GM19372 (cell line): ENCODE data around the gene BABAM2.

Source experiments
- ATAC-seq: cut with Tn5 transposase; IDR thresholded peaks from one replicate; pipeline ENCODE4 v1.9.1; 2021; ENCODE audit warnings: mild to moderate bottlenecking, low read depth, moderate library complexity; ENCODE audit not compliant: unreplicated experiment

Gene BABAM2

DNA sequence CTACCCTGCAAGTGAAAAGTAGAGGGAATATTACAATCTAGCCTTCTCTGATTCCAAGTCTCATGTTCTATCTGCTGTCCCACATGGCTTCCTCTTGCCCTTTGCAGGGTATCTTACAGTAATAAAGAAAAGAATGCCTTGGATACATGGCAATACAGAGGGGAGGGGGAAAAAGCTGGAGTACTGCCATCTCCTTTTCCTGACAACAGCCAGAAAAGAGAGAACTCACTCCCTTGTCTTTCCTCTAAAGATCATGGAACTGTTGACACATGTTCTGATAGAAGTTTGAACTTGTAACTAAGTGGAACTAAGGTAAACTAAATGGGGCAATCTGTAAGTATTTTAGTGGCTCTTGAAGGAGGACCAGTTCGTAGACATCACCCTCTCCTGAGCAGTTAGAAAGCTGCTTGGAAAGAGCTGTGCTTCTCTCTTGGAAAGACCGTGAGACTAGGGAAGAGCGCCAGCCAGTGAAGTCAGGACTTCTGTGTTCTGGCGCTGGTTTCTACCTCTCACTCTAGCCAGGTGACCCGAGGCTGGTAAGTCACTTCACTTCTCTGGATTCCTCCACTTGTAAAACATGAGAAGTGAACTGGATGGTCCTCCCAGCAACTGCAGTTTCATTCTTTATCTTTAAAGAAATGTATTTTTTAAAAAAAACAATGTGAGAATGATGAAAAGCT is 259.8 kb downstream of the BABAM2 start:
- ATAC-seq: no peak

DNA sequence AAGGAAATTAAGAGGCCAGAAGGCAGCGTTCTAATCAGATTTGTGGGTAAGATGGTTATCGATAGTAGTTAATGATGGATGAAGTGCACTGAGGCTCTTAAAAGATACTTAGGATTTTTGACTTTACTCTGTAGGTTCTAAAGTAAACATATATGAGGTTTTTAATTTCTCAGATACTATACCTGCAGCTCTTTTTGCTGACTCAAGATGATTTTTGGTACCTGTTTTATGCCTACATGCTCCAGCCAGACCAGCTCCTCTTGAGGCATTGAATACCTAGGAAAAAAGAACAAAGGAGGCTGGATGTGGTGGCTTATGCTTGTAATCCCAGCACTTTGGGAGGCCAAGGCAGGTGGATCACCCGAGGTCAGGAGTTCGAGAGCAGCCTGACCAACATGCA is 260.5 kb downstream of the BABAM2 start:
- no peak for ATAC-seq

DNA sequence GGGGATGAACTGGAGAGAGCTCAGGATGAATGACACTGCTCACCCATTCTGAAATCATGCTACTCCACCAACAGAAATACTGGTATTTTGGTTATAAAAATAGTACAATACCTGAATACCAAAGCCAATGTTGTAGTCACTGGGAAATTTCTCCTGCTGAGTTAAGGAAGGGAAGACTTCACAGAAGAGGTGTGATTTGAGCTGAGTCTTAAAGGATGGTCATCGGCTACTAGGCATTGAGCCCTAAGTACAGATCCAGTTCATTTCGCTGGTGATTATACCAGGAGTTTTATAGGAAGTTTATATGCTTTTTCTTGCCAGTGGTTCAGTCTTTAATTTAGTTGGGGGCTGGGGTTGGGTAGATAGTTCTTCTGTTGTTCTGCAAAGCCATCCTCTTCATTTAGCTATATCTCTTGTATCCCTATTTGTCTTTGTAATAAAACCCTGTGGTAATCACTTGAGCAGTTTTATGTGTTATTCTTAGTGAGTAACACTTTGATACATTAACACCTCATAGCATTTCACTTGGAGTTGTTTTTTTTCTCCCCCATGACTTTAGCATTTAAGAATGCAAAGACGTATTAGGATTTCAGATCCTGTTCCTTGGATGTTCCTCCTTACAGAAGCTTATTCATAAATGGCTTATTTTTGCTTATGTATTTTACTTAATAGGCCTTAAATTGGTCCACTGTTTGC is 262.2 kb downstream of the BABAM2 start:
- no peak for ATAC-seq

DNA sequence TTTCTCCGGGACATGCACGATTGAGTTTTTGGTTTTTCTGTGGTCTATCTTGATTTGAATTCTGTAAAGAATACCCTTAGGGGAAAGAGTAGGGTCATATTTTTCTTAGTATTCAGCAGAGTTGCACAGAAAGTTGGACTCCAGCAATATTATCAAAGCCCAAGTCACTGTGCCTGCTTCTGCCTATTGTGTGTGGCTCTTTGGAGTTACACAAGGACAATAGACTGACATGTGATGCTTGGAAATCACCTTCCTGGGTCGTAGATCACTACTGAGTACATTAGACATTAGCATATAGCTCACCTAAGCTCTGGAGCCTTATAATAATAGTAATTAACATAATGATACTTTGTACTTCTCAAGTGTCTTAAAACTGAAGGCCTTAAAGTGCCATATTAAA is 263.3 kb downstream of the BABAM2 start:
- no peak for ATAC-seq

DNA sequence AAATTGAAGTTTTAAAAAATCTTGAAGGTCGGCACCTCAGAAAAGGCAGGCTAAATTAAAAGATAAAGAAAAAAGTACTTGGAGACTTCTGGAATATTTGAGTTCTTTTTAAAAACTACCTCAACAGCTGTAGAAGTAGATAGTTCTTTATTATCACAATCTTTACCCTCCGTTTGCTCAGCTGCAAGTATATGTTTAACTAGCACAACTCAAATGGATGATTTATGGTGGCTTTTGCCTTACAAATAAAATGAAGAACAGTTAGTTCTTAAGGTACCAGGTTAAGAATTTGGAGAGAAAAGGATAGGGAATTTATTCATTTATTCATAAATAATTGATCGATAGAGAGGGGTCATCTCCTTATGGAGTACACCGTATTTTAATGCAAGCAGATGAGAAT is 264.6 kb downstream of the BABAM2 start:
- no peak for ATAC-seq

DNA sequence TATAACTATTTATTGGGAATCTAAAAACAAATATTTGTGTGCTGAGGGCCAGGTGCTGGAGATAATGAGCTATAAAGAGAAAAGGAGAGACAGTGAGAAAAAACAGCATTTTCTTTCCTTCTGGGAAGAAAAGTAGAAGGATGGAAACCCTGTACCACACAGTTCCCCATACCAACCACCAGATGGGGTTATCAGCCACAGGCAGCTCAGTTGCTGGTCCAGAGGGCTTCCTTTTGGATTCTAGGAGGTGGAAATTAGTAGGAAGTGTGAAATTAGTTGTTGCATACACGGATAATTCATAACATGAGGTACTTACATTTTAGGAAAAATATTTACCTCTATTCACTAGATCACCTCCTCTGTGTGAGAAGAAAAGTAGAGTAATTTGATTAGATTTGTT is 265.1 kb downstream of the BABAM2 start:
- ATAC-seq: no peak

DNA sequence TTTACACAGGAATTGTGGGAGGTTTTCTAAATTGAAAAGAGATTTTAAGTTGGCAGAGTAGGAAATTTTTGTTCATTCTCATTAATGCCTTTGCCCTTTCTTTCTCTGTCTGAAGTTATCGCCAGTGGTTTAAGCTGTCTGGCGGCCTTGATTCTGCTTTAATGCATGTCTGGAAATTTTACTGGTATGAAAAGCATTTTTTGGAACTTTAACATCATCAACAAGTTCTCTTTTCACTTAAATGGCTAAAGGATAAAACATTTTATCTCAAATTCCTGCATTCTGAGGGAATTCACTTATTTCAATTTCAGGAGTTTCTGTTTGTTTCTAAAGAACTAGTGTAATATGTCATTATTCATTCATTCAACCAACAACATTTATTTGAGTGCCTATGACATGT is 268.3 kb downstream of the BABAM2 start:
- ATAC-seq: no peak

DNA sequence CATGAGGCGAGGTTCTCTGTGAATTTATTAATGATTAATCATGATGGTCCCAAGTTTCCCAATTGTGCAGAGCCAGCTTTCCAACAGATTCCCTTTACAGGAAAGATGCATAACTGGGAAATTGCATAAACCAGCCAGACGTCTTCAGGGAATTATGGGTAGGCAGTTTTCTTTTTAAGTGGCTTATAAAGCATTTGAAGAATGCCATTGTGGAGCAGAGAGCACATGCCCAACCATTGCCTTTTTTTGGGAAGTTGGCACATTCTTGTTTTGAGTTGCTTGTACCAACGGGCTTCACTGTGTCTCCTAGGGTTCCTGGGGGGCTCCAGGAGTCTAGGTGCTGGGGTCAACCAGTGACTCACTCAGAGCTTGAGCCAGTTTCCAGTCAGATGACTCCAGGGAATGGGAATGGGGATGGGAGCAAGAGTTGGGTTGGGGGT is 270.5 kb downstream of the BABAM2 start:
- ATAC-seq: no peak

DNA sequence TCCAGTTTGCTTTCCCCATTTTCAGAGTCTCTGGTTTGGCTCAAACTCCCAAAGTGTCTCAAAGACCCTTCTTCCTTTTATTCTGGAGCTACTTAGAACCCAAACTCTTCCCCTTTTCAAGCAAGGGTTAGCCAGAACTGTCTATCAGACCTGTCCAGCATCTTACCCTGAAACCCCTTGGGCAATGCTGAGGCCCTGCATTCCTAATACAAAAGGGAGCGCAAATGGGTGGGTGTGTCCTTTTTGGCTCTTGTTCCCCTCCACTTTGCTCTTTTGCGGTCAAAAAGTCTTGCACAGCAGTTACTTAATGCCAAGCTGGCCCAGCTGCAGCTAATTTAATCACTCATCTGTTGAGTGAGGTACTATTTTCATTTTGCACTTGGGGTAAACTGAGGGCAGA is 270.9 kb downstream of the BABAM2 start:
- no peak for ATAC-seq

DNA sequence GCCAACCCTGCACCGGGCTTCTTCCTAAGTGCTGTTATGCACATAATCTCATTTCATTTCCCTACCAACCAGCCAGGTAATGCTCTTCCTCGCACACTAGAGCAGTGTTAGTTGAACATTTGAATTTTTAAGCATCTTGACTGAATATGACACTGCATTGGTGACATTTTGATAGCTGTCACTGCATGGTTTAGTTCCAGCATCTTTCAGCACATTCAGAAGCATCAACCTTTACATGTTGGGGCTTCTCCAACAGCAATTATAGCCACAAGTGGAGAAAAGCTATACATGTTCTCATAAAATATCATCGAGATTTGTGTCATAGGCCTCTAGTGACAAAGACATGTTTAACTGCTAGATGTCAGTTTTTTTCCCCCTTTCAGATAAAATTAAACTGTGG is 272.0 kb downstream of the BABAM2 start:
- ATAC-seq: no peak

DNA sequence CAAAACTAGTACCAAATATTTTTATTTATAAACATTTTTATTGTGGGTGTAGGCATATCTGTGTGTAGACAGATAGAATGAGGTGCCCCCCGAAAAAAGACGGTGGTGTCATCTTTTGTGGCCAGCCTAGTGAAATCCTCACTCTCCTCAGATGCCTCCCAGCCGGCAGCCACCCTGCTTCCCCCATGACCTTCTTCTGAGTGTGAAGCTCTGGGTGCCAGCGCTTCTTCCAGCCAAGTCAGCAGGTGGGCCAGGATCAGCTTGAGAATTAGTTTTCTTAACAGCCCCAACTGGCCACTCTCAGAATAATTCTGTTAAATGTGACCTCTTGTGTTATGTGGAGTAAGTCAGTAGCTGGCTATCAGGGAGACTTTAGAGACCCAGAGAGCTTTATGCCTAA is 272.5 kb downstream of the BABAM2 start:
- no peak for ATAC-seq

DNA sequence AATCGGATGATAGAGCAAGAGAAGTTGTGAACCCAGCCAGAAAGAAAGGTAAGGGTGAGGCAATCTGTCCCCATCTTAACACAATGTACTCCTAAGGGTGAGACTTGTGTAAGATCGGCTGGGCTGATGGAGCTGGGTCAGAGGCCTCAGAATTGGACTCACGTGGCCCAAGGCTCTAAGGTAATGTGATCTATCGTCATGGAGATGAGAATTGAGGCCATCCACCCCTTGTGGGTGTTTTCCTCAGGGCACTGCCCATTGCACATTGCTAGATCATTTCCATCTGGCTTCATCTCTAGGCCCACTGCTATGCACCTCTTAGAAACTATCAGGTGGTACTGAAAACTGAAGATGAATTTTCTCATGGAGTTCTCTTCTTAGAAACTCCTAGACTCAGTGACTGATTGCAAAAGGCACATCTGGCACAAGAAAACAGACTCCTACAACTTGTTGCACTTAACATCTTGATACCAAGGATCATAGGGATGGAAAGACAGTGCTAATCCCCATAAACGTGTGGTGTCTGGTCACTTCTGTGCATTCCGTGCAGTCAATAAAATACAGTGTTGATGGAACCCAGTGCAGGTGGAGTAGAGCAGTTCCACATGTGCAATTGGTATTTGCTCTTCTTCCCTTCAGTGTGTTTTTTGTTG is 273.2 kb downstream of the BABAM2 start:
- no peak for ATAC-seq

DNA sequence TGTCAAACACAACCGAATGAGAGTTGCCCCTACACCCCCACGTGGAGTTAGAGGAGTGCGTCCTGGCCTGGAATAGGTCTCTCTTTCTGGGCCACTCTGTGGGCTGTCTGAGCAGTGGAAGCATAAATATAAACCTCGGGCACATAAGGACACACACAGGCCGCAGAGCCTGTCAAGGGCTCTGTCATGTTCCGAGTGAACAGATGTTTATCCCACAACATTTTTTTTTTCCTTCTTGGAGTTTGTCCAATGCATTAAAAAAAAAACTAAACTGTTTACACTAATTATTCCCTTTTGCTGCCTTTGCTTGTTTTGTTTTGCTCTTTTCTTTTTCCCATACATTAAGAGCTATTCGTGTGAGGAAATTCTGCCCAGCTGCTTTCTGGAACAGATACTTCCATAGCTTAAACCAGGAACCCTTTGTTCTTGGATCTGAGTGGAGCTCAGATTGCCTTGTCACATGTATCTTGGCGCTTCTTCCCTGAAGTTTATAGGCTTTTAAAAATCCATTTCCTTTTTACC is 273.8 kb downstream of the BABAM2 start:
- no peak for ATAC-seq

DNA sequence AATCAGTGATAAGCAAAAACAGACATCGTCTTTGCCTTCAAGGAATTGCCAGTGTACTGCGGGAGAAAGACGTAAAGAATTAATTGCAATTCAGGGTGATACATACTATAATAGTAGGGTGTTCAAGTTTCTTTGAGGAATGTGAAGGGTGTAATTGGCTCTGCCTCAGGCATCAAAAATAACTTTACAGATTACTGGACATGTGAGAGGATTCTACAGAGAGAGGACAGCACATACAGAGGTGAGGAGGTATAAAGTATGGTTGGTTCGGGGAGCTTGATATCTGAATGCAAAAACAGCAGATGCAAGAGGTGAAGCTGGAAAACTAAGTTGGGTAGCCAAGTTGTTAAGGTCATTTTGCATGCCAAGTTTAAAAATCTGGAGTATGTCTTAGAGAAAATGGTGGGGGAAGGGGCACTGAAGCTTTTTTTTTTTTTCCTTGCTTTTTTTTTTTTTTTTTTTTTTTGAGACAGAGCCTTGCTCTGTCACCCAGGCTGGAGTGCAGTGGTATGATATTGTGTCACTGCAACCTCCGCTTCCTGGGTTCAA is 274.6 kb downstream of the BABAM2 start:
- ATAC-seq: no peak

DNA sequence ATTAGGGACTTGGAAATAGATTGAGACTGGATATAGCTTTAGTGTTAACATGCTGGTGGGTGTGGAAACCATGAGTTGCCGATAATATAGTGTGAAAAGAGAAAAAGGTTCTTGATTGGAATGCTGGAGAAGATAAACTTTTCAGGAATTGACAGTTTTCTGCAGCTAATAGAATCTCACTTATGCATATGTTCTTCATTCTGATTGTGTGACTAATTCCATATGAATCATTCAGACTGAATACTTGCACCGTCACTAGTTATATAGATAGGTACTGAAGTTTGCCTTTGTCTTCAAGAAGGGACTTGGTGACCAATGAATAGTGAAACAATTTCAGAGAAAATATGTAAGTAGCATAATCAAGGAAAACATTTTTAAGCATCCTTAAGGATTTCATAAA is 276.4 kb downstream of the BABAM2 start:
- ATAC-seq: no peak

DNA sequence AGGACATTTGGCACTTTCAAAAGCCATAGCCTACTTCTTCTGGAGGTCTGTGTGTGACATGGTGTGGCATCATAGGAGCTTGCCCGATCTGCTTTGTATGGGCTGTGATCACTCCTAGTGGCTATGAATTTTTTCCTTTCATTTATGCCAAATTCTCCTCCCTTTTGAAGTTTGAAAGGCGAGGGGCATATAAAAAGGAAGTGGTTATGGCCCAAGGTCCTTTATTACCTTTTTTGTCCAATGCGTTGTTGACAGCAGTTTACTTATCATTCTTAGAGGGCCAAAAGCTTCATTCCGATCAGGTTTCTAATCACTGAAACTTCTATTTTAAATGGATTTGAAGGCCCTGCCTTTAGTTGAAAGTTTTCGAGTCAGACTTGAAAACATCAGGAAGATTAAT is 277.8 kb downstream of the BABAM2 start:
- ATAC-seq: no peak

DNA sequence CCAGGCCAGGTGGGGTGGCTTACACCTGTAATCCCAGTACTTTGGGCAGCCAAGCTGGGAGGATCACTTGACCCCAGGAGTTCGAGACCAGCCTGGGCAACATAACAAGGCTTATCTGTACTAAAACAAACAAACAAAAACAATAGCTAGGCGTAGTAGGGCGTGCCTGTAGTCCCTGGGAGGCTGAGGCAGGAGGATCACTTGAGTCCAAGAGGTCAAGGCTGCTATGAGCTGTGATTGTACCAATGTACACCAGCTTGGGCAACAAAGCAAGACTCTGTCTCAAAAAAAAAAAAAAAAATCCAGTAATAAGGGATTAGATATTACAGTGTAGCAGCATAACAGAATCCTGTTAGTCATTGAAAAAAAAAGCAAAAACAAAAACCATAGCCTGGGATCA is 279.0 kb downstream of the BABAM2 start:
- no peak for ATAC-seq

DNA sequence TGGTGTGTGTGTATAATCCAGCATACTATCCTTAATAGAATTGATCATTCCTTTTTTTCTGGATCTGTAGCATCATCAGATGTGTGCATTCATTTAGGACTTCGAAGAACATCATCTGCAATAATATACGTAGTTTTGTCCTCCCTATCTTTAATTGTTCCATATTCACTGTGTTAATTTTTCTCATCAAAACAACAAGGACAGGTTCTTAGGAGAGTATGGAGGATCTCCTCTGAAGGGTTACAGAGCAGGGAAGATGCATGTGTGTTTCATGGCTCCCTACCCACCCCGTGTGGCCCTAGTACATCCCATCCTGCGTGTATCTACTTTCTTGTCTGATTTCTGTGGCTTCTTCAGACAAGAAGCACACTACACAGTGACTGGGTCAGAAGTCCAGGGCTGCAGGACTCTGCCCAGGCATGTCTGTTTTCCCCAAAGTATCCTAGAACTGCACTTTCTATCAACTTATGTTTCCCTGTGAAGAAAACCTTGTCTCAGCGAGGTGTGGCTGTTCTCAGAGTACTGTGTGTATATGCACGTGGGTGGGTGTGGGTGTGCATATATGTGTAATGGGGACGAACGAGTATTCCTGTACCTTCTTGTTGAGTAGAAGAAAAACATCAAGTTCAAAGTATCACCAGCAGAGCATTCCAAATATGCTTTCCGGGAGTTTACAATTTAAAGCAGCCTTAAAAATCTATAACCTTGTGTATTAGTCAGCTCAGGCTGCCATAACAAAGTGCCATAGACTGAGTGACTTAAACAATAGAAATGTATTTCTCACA is 281.8 kb downstream of the BABAM2 start:
- no peak for ATAC-seq

DNA sequence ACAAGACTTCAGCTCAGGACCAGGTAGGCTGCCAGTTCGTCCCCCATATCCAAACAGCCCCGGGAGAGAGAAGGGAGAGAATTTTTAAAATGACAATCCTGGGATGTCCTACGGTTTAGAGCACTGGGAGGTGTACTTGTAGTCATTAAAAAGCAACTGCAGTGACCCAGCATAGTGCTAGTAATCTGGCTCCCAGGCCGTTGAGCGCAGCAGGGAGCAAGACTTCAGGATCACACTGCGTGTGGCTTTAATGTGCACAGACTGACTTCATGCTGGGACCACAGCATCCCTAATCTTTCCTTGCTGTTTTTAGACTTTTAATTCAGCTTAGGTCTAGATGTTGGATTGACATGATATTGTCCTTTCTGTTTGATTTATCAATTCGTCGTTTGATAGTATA is 282.8 kb downstream of the BABAM2 start:
- ATAC-seq: no peak

DNA sequence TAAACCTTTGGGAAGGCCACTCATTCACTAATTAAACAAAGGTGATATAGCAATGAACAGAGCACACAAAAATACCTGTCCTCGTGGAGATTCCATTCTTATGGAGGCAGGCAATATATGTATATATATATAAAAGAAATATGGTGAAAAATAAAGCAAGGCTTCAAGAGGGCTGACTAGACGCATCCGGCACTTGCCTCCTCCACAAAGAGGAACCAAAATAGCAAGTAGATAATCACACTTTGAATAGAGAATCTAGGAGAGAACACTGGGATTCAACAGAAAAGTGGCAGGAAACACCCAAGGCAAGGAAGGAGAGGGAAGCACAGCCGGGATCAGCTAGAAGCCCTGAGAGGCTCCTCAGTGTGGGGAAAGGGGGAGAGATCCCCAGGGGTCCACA is 283.7 kb downstream of the BABAM2 start:
- ATAC-seq: no peak

DNA sequence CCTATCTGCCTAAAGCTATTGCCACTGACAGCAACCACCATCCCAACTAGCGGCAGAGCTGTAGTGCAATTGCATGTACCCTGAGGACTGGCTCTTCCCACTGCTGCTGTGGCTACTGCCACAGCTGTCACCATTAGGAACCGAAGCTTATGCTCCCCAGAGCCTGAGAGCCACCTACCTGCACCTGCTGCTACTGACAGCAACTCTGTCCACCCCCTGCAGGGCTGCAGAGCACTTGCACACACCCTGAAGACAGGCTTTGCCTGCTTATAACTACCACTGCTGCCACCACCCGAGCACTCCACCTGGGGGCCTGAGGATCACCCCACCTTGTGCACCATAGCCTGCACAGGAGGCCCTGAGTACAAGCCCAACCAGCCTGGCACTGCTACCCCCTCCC is 284.5 kb downstream of the BABAM2 start:
- ATAC-seq: no peak
